ENCODE results near the gene PTPN21. TPM values are rescaled to one million over a fixed set of nuclear protein-coding genes. Genes with fewer than 3 reads are reported as not detected.

PTPN21 gene
- total and polyA plus RNA-seq, 4 donors = 11.8 to 20.6 (median 18.4) TPM

DNA sequence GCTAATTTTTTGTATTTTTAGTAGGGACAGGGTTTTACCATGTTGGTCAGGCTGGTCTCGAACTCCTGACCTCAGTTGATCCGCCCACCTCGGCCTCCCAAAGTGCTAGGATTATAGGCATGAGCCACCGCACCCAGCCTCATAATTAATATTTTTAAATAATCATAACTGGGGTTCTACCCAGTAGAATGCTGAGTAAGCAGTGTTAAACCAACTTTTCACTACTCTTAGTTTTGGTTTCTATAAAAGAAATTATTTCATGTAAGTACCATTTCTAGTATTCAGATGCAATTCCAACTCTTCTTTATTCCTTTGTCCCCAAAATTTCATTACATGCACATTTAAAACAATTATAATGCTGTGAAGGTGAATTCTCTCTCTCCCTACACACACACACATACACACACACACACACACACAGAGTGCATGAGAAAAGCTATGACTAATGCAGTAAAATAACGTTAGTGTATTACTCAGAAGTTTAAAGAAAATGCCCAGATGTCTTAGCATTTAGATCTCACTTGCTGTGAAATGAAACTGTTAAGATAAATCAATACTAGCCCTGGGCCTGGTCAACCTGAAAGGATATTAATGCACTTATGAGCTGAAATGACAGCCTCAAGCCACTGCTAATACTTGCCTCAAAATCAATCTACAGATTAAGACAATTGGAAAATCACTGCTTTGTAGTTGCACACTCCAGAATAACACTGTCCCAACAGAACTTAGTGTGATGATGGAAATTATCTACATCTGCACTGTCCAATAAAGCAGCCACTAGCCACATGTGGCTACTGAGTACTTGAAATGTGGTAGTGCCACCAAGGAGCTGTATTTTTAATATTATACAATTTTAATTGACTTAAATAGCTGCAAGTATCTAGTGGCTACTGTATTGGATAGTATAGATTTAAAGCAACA lies 36.0 kb downstream of the PTPN21 start:
- no peak for DNase-seq (ENCODE audit: low read depth in 4 of 6, low spot score in 6 of 6)
- WGBS (ENCODE audit: insufficient coverage) = no CpG with 5 or more reads among the region's 5 CpGs
- Histone ChIP-seq H3K4me3 (ENCODE audit: low read depth, low read length) (no peak overlapping the region), H3K4me1 (ENCODE audit: control insufficient read depth, insufficient read depth, low read length) (no peaks in the 10 kb centered on the region), H3K27me3 (ENCODE audit: control insufficient read depth, insufficient read depth, low read length) (no peaks in the 10 kb centered on the region), H3K27ac (ENCODE audit: low read depth, low read length) (no peak overlapping the region), H3K9me3 (ENCODE audit: control insufficient read depth, insufficient read depth, low read length) (peaks cover 2% of the 10 kb centered on the region), H3K36me3 (ENCODE audit: control insufficient read depth, insufficient read depth, low read length) (no peaks in the 10 kb centered on the region)

DNA sequence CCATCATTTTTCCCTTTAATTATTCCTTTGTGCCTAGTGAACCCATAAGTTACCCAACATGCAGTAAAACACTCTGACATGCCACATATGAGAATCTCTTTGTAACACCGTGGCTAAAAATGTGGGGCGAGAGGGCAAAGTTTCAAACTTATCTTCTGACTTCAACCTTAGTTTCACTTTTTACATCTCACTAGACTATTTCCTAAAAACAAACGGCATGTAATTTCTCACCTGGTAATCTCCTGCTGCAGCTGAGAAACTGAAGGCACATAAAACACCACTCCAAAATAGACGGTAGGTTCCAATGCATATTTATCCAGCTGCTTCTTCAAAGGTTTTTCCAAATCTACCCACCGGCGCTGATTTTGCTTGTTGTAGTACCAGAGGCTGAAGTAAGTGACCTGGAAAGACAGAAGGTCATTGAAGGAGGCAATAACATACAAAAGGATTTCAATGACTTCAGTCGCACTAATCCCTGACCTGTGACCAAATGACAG lies 37.9 kb downstream of the PTPN21 start:
- no peaks in the 10 kb centered on the region for H3K27me3 ChIP-seq (ENCODE audit: control insufficient read depth, insufficient read depth, low read length)
- no peak overlapping the region for H3K4me3 ChIP-seq (ENCODE audit: low read depth, low read length)
- DNase-seq (ENCODE audit: low read depth in 4 of 6, low spot score in 6 of 6) = peak in 1 of 6 donors; percentile 4
- H3K36me3 ChIP-seq (ENCODE audit: control insufficient read depth, insufficient read depth, low read length) = no peaks in the 10 kb centered on the region
- 27% methylated on average over 3 of the region's 7 CpGs for WGBS (ENCODE audit: insufficient coverage)
- H3K4me1 ChIP-seq (ENCODE audit: control insufficient read depth, insufficient read depth, low read length) = no peaks in the 10 kb centered on the region
- H3K27ac ChIP-seq (ENCODE audit: low read depth, low read length) = no peak overlapping the region
- H3K9me3 ChIP-seq (ENCODE audit: control insufficient read depth, insufficient read depth, low read length) = no peaks in the 10 kb centered on the region

DNA sequence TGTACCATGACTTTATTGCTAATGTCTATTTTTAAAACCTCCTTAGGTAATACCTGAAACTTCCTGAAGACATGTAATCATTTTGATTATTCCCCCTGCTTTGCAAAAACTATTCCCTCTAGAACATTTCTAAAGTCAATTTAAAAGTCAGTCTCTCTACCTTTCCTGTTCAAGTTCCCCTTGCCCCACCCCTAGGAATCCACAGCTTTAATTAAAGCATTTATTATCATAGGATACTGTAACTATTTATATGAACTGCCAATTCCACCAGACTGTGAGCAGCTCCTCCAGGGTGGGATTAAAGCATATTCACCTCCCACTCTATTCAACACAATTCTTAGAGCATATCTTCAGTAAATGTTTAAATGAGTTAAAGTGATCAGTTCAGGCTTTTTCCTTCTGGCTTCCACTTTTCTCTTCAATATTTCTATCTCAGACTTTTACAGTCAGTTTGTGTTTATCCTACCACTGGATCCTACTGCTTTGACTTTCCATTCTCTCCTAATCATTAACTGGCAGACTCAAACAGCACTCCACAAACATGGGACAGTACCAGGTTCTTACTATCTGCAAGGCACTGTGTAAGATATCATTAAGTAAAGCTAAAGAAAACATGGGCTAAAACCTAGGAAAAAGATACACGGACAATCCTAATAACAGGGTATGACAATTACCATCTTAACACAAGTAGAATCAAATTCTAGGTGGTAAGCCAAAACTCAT lies 39.1 kb downstream of the PTPN21 start:
- Histone ChIP-seq H3K4me3 (ENCODE audit: low read depth, low read length) (no peak overlapping the region), H3K4me1 (ENCODE audit: control insufficient read depth, insufficient read depth, low read length) (no peaks in the 10 kb centered on the region), H3K27ac (ENCODE audit: low read depth, low read length) (no peak overlapping the region), H3K27me3 (ENCODE audit: control insufficient read depth, insufficient read depth, low read length) (no peaks in the 10 kb centered on the region), H3K9me3 (ENCODE audit: control insufficient read depth, insufficient read depth, low read length) (no peaks in the 10 kb centered on the region), H3K36me3 (ENCODE audit: control insufficient read depth, insufficient read depth, low read length) (no peaks in the 10 kb centered on the region)
- WGBS (ENCODE audit: insufficient coverage) = no CpG with 5 or more reads among the region's 1 CpG
- peak in 1 of 6 donors; percentile 59 for DNase-seq (ENCODE audit: low read depth in 4 of 6, low spot score in 6 of 6)

DNA sequence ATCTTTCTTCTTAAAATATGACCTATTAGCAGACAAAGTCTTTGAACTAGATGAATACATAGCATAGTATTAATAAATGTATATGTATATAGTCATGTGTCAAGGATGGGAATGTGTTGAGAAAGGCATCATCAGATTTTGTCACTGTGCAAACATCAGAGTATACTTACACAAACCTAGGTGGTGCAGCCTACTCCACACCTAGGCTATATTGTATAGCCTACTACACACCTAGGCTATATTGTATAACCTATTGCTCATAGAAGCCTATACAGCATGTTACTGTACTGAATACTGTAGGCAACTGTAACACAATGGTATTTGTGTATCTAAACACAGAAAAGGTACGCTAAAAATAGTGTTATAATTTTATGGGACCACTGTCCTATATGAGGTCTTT lies 47.6 kb downstream of the PTPN21 start:
- WGBS (ENCODE audit: insufficient coverage) = no CpG with 5 or more reads among the region's 1 CpG
- Histone ChIP-seq H3K27me3 (ENCODE audit: control insufficient read depth, insufficient read depth, low read length) (no peaks in the 10 kb centered on the region), H3K36me3 (ENCODE audit: control insufficient read depth, insufficient read depth, low read length) (no peaks in the 10 kb centered on the region), H3K4me3 (ENCODE audit: low read depth, low read length) (no peak overlapping the region), H3K9me3 (ENCODE audit: control insufficient read depth, insufficient read depth, low read length) (no peaks in the 10 kb centered on the region), H3K4me1 (ENCODE audit: control insufficient read depth, insufficient read depth, low read length) (no peaks in the 10 kb centered on the region), H3K27ac (ENCODE audit: low read depth, low read length) (no peak overlapping the region)
- DNase-seq (ENCODE audit: low read depth in 4 of 6, low spot score in 6 of 6) = no peak

DNA sequence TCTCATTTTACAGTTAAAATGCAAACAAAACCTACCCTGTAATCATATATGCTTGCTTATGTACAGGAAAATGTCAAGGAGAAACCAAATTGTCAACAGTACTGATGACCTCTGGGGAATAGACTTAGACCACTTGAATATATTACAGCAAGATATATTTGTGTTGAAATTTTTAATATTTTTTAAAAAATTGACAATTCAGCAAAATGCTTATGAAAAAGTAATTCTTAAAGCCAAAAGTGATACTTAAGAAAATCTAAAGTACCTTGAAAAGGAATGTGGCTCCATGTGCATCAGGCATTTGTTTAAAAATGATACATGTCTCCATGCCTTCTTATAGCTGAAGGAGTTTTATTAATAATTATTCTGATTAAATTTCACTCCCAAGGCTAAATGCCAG lies 49.2 kb downstream of the PTPN21 start:
- Histone ChIP-seq H3K4me1 (ENCODE audit: control insufficient read depth, insufficient read depth, low read length) (no peaks in the 10 kb centered on the region), H3K4me3 (ENCODE audit: low read depth, low read length) (no peak overlapping the region), H3K36me3 (ENCODE audit: control insufficient read depth, insufficient read depth, low read length) (peaks cover 4% of the 10 kb centered on the region), H3K9me3 (ENCODE audit: control insufficient read depth, insufficient read depth, low read length) (no peaks in the 10 kb centered on the region), H3K27ac (ENCODE audit: low read depth, low read length) (no peak overlapping the region), H3K27me3 (ENCODE audit: control insufficient read depth, insufficient read depth, low read length) (no peaks in the 10 kb centered on the region)
- DNase-seq (ENCODE audit: low read depth in 4 of 6, low spot score in 6 of 6) = no peak

DNA sequence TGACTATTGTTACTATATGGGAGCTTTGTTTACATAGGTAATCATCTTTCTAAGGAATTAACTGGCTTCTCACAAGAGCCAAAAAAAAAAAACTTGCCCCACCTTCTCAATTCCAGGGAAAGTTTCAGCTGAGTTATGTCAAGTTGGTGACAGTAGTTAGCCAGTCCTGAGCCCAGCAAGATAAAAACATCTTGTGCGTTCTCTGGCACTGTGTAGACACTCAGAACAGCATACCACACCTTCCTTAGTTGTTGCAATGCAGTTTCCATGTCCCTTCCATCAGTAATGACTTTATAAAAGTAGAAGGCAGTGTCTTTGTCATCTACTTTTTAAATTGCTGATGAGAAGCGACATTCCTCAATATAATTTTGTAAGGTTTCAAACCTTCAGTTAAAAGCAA lies 50.2 kb downstream of the PTPN21 start:
- H3K36me3 ChIP-seq (ENCODE audit: control insufficient read depth, insufficient read depth, low read length) = peaks cover 8% of the 10 kb centered on the region
- WGBS (ENCODE audit: insufficient coverage) = no CpG with 5 or more reads among the region's 2 CpGs

DNA sequence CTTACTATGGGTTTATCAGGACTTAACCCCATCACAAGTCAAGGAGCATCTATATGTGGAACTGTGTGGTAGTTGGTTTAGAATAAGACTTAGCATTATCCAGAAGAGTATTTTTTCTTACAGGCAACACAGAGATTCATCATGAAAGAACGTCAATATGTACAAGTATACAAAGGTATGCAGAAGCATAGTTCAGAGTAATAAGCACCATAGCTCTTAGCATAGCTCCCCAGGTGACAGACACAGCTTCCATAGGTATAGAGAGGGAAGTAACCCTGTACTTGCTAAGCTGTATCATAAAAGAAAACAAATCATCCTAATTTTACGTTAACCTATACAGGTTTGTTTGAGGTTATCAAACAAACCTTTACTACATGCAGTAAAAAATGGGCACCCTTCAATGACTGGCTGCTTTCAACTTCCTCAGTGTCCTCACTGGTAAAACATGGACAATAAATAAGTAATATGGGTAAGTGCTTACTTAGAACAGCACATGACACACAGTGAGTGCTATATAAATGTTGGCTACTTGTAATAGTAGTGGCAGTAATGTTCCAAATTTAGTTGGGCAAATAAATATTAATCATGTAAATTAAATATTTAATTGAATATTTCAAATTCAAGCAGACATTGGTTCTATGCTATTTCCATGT lies 50.9 kb downstream of the PTPN21 start:
- Histone ChIP-seq H3K4me3 (ENCODE audit: low read depth, low read length) (no peak overlapping the region), H3K4me1 (ENCODE audit: control insufficient read depth, insufficient read depth, low read length) (no peaks in the 10 kb centered on the region), H3K27me3 (ENCODE audit: control insufficient read depth, insufficient read depth, low read length) (no peaks in the 10 kb centered on the region), H3K36me3 (ENCODE audit: control insufficient read depth, insufficient read depth, low read length) (peaks cover 8% of the 10 kb centered on the region), H3K9me3 (ENCODE audit: control insufficient read depth, insufficient read depth, low read length) (no peaks in the 10 kb centered on the region), H3K27ac (ENCODE audit: low read depth, low read length) (no peak overlapping the region)
- no CpG with 5 or more reads among the region's 2 CpGs for WGBS (ENCODE audit: insufficient coverage)
- no peak for DNase-seq (ENCODE audit: low read depth in 4 of 6, low spot score in 6 of 6)

More for the DNA sequence above, 50.2 kb downstream of the PTPN21 start:
- Histone ChIP-seq H3K27me3 (ENCODE audit: control insufficient read depth, insufficient read depth, low read length) (no peaks in the 10 kb centered on the region), H3K4me3 (ENCODE audit: low read depth, low read length) (no peak overlapping the region), H3K27ac (ENCODE audit: low read depth, low read length) (no peak overlapping the region), H3K9me3 (ENCODE audit: control insufficient read depth, insufficient read depth, low read length) (no peaks in the 10 kb centered on the region), H3K4me1 (ENCODE audit: control insufficient read depth, insufficient read depth, low read length) (no peaks in the 10 kb centered on the region)
- no peak for DNase-seq (ENCODE audit: low read depth in 4 of 6, low spot score in 6 of 6)

DNA sequence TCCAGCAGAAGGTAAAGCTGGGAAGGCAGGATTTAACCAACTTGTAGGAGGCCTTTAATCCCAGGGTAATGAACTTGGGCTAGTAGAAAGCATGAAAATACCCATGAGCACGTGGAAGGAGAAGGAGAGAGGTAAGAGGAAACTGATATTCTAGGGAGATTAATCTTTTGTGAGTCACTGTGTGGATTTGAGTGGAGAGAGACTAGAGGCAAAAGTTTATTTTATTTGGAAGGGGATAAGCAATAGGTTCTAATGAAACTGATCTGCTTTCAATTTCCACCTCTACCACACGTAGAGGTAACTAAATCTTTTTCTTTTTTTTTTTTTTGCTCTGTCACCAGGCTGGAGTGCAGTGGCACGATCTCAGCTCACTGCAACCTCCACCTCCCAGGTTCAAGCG lies 52.1 kb downstream of the PTPN21 start:
- Histone ChIP-seq H3K9me3 (ENCODE audit: control insufficient read depth, insufficient read depth, low read length) (no peaks in the 10 kb centered on the region), H3K27ac (ENCODE audit: low read depth, low read length) (no peak overlapping the region), H3K36me3 (ENCODE audit: control insufficient read depth, insufficient read depth, low read length) (peaks cover 8% of the 10 kb centered on the region), H3K27me3 (ENCODE audit: control insufficient read depth, insufficient read depth, low read length) (no peaks in the 10 kb centered on the region), H3K4me3 (ENCODE audit: low read depth, low read length) (no peak overlapping the region), H3K4me1 (ENCODE audit: control insufficient read depth, insufficient read depth, low read length) (no peaks in the 10 kb centered on the region)
- 85% methylated on average over 2 of the region's 4 CpGs for WGBS (ENCODE audit: insufficient coverage)
- no peak for DNase-seq (ENCODE audit: low read depth in 4 of 6, low spot score in 6 of 6)

DNA sequence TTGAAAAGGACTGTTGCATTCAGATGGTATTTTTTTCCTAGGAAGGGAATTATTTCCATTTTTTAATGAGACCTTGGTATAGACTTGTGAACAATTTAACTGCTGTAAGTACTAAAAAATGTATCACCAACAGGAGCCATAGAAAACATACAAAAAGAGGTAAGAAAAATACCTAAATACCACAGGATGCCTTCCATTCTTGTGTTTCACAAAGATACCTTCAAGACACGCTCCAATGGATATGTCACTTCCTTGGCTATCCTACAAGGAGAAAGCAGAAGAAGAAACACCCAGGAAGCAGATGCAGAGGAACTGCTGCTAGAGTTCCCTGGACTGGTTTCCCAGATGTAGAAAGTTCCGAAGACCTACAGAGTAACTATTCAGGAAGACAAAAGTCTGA lies 54.2 kb downstream of the PTPN21 start:
- Histone ChIP-seq H3K27ac (ENCODE audit: low read depth, low read length) (no peak overlapping the region), H3K9me3 (ENCODE audit: control insufficient read depth, insufficient read depth, low read length) (no peaks in the 10 kb centered on the region), H3K4me3 (ENCODE audit: low read depth, low read length) (no peak overlapping the region), H3K36me3 (ENCODE audit: control insufficient read depth, insufficient read depth, low read length) (peaks cover 9% of the 10 kb centered on the region), H3K4me1 (ENCODE audit: control insufficient read depth, insufficient read depth, low read length) (no peaks in the 10 kb centered on the region), H3K27me3 (ENCODE audit: control insufficient read depth, insufficient read depth, low read length) (no peaks in the 10 kb centered on the region)
- WGBS (ENCODE audit: insufficient coverage) = no CpG with 5 or more reads among the region's 2 CpGs
- no peak for DNase-seq (ENCODE audit: low read depth in 4 of 6, low spot score in 6 of 6)
